Epidermal melanocyte (primary cell): Measurements from ENCODE around the gene CLSTN2.

Experiments
- DNase-seq: peaks from one replicate; pipeline ENCODE4 v3.0.0; 2011; ENCODE audit warnings: low spot score; ENCODE audit not compliant: insufficient read length

Gene CLSTN2

GRCh38 chr3:139941580-139941979, 6.6 kb downstream of the CLSTN2 start:
- no peak for DNase-seq

- DNase-seq = no peak
Measured at GRCh38 chr3:139944256-139944910, 9.4 kb downstream of the CLSTN2 start.

- no peak for DNase-seq
Measured at GRCh38 chr3:139945386-139945785, 10.4 kb downstream of the CLSTN2 start.

- no peak for DNase-seq
Measured at GRCh38 chr3:139945942-139946341, 11.0 kb downstream of the CLSTN2 start.

GRCh38 chr3:139948467-139948866, 13.5 kb downstream of the CLSTN2 start:
- no peak for DNase-seq

- DNase-seq = no peak
Measured at GRCh38 chr3:139948898-139949297, 13.9 kb downstream of the CLSTN2 start.

- DNase-seq = no peak
Measured at GRCh38 chr3:139953131-139953910, 18.3 kb downstream of the CLSTN2 start.

GRCh38 chr3:139954146-139954860, 19.3 kb downstream of the CLSTN2 start:
- no peak for DNase-seq

- DNase-seq = no peak
Measured at GRCh38 chr3:139957844-139958243, 22.9 kb downstream of the CLSTN2 start.

GRCh38 chr3:139969386-139969785, 34.4 kb downstream of the CLSTN2 start:
- DNase-seq = no peak

GRCh38 chr3:139970526-139970925, 35.5 kb downstream of the CLSTN2 start:
- no peak for DNase-seq

GRCh38 chr3:139974809-139975425, 39.9 kb downstream of the CLSTN2 start:
- DNase-seq = no peak

GRCh38 chr3:139975594-139976365, 40.8 kb downstream of the CLSTN2 start:
- no peak for DNase-seq

GRCh38 chr3:139978966-139979365, 44.0 kb downstream of the CLSTN2 start:
- no peak for DNase-seq

- DNase-seq = no peak
Measured at GRCh38 chr3:139979991-139980390, 45.0 kb downstream of the CLSTN2 start.

- DNase-seq = no peak
Measured at GRCh38 chr3:139982404-139982803, 47.4 kb downstream of the CLSTN2 start.

- DNase-seq = no peak
Measured at GRCh38 chr3:139985576-139985975, 50.6 kb downstream of the CLSTN2 start.

- no peak for DNase-seq
Measured at GRCh38 chr3:139987908-139988307, 52.9 kb downstream of the CLSTN2 start.

GRCh38 chr3:139988472-139989156, 53.6 kb downstream of the CLSTN2 start:
- DNase-seq = no peak

- no peak for DNase-seq
Measured at GRCh38 chr3:139994891-139995290, 59.9 kb downstream of the CLSTN2 start.

GRCh38 chr3:140004271-140004670, 69.3 kb downstream of the CLSTN2 start:
- DNase-seq = no peak
